ENCODE measurements around the gene PPDPF. TPM values are rescaled to one million over a fixed set of nuclear protein-coding genes. Genes with fewer than 3 reads are reported as not detected.

The PPDPF gene
- total and polyA plus RNA-seq, 2 of the 8 experiments (the other 6 are each of a cell fraction or from before 2014, with no cell fraction given) = 30.5 to 138 TPM

- TF ChIP-seq RBBP5 (IDR thresholded peaks at IDR 0.05; ENCODE audit: borderline replicate concordance, low read depth, low read length) (no peak), CHD1 (IDR thresholded peaks at IDR 0.05; ENCODE audit: low read depth, low read length) (no peak), EP300 (IDR thresholded peaks at IDR 0.05; ENCODE audit: borderline replicate concordance in 1 of 2, low read depth in 2 of 2, low read length in 2 of 2) (no peak), MAFK (IDR thresholded peaks at IDR 0.05; ENCODE audit: low read depth, low read length) (no peak), TAF1 (IDR thresholded peaks at IDR 0.05; ENCODE audit: low read depth, low read length) (no peak), RAD21 (IDR thresholded peaks at IDR 0.05 in 1 of 2, conservative IDR thresholded peaks at IDR 0.05 in 1 of 2; ENCODE audit: low read depth in 2 of 2, low read length in 2 of 2) (no peak)
- TF ChIP-seq, protein P1, sequence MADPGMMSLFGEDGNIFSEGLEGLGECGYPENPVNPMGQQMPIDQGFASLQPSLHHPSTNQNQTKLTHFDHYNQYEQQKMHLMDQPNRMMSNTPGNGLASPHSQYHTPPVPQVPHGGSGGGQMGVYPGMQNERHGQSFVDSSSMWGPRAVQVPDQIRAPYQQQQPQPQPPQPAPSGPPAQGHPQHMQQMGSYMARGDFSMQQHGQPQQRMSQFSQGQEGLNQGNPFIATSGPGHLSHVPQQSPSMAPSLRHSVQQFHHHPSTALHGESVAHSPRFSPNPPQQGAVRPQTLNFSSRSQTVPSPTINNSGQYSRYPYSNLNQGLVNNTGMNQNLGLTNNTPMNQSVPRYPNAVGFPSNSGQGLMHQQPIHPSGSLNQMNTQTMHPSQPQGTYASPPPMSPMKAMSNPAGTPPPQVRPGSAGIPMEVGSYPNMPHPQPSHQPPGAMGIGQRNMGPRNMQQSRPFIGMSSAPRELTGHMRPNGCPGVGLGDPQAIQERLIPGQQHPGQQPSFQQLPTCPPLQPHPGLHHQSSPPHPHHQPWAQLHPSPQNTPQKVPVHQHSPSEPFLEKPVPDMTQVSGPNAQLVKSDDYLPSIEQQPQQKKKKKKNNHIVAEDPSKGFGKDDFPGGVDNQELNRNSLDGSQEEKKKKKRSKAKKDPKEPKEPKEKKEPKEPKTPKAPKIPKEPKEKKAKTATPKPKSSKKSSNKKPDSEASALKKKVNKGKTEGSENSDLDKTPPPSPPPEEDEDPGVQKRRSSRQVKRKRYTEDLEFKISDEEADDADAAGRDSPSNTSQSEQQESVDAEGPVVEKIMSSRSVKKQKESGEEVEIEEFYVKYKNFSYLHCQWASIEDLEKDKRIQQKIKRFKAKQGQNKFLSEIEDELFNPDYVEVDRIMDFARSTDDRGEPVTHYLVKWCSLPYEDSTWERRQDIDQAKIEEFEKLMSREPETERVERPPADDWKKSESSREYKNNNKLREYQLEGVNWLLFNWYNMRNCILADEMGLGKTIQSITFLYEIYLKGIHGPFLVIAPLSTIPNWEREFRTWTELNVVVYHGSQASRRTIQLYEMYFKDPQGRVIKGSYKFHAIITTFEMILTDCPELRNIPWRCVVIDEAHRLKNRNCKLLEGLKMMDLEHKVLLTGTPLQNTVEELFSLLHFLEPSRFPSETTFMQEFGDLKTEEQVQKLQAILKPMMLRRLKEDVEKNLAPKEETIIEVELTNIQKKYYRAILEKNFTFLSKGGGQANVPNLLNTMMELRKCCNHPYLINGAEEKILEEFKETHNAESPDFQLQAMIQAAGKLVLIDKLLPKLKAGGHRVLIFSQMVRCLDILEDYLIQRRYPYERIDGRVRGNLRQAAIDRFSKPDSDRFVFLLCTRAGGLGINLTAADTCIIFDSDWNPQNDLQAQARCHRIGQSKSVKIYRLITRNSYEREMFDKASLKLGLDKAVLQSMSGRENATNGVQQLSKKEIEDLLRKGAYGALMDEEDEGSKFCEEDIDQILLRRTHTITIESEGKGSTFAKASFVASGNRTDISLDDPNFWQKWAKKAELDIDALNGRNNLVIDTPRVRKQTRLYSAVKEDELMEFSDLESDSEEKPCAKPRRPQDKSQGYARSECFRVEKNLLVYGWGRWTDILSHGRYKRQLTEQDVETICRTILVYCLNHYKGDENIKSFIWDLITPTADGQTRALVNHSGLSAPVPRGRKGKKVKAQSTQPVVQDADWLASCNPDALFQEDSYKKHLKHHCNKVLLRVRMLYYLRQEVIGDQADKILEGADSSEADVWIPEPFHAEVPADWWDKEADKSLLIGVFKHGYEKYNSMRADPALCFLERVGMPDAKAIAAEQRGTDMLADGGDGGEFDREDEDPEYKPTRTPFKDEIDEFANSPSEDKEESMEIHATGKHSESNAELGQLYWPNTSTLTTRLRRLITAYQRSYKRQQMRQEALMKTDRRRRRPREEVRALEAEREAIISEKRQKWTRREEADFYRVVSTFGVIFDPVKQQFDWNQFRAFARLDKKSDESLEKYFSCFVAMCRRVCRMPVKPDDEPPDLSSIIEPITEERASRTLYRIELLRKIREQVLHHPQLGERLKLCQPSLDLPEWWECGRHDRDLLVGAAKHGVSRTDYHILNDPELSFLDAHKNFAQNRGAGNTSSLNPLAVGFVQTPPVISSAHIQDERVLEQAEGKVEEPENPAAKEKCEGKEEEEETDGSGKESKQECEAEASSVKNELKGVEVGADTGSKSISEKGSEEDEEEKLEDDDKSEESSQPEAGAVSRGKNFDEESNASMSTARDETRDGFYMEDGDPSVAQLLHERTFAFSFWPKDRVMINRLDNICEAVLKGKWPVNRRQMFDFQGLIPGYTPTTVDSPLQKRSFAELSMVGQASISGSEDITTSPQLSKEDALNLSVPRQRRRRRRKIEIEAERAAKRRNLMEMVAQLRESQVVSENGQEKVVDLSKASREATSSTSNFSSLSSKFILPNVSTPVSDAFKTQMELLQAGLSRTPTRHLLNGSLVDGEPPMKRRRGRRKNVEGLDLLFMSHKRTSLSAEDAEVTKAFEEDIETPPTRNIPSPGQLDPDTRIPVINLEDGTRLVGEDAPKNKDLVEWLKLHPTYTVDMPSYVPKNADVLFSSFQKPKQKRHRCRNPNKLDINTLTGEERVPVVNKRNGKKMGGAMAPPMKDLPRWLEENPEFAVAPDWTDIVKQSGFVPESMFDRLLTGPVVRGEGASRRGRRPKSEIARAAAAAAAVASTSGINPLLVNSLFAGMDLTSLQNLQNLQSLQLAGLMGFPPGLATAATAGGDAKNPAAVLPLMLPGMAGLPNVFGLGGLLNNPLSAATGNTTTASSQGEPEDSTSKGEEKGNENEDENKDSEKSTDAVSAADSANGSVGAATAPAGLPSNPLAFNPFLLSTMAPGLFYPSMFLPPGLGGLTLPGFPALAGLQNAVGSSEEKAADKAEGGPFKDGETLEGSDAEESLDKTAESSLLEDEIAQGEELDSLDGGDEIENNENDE (IDR thresholded peaks at IDR 0.05; ENCODE audit: insufficient replicate concordance, low read length) = no peak
These were observed 27.3 kb downstream of the PPDPF start, which contains the start of gene SRMS (continued) for GRCh38 chr20:63547725-63548480.

Data from H1 (cell line).